Measurements from ENCODE around the gene RNF17.

The RNF17 gene

DNA sequence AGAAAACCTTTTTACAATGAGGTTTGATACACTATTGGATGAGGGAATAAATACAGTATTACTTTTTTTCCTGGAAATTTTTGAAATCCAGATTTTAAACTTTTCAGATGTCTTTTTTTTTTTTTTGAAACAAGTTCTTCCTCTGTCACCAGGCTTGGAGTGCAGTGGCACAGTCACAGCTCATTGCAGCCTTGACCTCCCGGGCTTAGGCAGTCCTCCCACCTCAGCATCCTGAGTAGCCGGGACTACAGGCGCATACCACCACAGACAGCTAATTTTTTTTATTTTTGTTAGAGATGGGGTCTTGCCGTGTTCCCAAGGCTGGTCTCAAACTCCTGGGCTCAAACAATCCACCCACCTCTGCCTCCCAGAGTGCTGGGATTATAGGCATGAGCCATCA, 96.8 kb downstream of the RNF17 start:
- no peak for DNase-seq

GRCh38 chr13:24861617-24862362, 97.8 kb downstream of the RNF17 start:
- DNase-seq = no peak

DNA sequence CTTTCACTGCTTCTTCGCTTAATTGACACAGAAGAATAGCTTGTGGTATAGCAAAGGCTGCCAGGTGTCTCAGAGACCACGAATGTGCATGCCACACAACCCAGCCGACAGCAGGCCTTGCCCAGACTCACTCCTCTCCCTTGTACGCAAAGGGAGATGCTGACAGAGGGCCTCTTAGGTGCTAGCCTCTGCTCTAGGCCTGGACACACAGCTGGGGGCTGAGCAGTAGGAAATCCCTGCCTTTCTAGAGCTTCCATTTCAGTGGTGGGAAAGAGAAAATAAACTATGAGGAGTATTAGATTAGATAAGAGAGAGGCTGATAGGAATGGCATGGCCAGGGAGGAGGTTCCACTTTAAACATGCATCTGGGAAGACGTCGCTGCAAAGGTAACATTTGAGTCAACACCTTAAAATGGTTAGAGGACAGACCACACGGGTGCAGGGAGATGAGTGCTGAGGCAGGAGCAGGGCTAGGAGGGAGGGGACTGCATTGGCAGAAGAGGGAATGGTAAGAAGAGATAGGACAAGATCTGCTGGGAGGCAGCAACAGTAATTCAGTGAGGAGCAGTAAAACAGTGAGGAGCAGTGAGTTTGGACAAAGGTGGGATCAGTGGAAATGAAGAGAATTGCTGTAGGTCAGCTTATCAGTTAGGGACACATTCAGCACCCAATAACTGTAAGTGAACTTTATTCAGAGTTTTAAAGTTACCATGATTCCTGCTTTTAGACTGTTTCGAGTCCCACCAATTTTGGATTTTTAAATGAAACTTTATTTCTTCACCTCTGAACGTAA, 100.0 kb downstream of the RNF17 start:
- no peak for DNase-seq

GRCh38 chr13:24864579-24864978, 100.6 kb downstream of the RNF17 start:
- DNase-seq = no peak

GRCh38 chr13:24865163-24865953, 101.4 kb downstream of the RNF17 start:
- no peak for DNase-seq

GRCh38 chr13:24866488-24866887, 102.5 kb downstream of the RNF17 start:
- no peak for DNase-seq

GRCh38 chr13:24868874-24869273, 104.9 kb downstream of the RNF17 start:
- no peak for DNase-seq

DNA sequence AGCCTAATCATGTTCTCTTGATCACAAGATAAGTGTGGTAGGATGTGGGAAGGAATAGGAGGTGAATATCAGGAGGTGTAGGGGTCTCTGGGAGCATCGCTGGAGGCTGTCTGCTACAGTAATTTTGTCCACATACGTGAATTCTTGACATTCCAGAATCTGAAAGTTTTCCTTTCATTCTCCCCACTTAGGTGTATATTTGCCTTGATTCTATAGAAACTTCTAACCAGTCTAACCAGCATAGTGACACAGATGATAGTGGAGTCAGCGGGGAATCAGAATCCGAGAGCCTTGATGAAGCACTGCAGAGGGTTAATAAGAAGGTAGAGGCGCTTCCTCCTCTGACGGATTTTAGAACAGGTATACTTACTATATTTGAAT, 106.4 kb downstream of the RNF17 start:
- no peak for DNase-seq

DNA sequence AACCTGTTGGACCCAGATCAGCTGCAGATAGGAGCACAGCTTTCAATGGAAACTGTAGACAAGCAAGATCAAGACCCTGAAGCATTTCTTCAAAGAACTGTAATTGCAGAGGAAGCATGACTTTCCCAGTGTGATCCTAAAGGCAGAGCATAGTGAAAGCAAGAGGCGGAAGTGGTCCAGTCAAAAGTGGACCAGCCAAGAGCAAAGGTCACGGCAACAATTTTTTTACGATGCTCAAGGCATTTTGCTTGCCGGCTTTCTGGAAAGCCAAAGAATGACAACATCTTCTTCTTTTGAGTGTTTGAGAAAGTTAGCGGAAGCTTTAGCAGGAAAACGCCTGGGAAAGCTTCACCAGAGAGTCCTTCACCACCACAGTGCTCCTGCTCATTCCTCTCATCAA, 111.6 kb downstream of the RNF17 start:
- DNase-seq = no peak

- DNase-seq = no peak
Measured at GRCh38 chr13:24877531-24877930, 113.6 kb downstream of the RNF17 start.

DNA sequence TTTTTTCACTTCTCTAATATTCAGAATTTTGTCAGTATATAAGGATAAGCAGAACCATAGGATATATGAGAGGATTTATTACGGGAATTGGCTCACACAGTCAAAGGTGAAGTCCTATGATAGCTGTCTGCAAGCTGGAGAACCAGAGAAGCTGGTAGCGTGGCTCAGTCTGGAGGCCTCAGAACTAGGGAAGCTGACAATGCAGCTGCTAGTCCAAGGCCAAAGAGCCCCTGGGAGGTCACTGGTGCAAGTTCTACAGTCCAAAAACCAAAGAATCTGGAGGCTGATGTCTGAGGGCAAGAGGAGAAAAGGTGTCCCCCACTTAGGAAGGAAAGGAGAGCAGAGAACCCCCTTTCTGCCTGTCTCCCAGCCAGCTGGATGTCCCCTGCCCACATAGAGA, 114.4 kb downstream of the RNF17 start:
- DNase-seq = no peak

GRCh38 chr13:24882665-24883064, 118.7 kb downstream of the RNF17 start:
- DNase-seq = no peak

GRCh38 chr13:24887759-24888158, 123.8 kb downstream of the RNF17 start:
- no peak for DNase-seq

GRCh38 chr13:24888291-24888931, 124.4 kb downstream of the RNF17 start:
- DNase-seq = no peak

DNA sequence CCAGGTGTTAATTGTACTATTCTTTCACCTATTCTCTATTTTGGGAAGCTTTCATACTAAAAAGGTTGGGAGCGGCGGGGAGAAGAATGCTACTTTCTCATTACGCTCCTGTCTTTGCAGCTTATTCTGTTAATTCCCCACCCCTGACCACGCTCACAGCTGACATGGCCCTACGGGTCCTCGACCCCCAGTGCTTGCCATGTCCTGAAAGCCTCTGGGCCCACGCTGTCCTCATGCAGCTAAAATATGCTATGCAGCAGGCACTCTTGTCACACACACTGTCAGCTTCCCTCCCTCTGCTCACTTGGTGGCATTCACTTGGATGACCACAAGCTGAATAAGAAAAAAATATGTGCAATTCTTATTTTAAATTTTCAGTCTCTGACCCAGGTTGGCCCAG, 126.3 kb downstream of the RNF17 start:
- no peak for DNase-seq

GRCh38 chr13:24891476-24892108, 127.6 kb downstream of the RNF17 start:
- no peak for DNase-seq

- no peak for DNase-seq
Measured at GRCh38 chr13:24892829-24893228, 128.9 kb downstream of the RNF17 start.

GRCh38 chr13:24893863-24894262, 129.9 kb downstream of the RNF17 start:
- DNase-seq = no peak

- no peak for DNase-seq
Measured at GRCh38 chr13:24894277-24894971, 130.5 kb downstream of the RNF17 start.

DNA sequence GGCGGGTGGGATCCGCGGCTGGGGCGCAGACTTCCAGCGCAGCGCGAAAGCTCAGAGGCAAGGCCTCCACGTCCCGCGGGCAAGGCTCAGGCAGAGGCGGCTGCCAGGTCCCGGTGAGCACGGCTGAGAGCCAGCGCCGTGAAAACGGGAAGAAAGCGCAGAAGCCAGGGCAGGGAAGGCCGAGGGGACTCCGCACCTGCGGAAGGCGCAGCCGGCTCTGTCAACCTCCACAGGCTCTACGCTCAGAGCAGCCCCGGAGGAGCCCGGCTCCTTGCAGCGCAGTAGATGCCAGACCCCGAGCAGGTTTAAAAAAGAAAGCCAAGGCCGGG, 131.0 kb downstream of the RNF17 start:
- DNase-seq = no peak

GRCh38 chr13:24896061-24896460, 132.1 kb downstream of the RNF17 start:
- DNase-seq = no peak

GRCh38 chr13:24897293-24897692, 133.3 kb downstream of the RNF17 start:
- DNase-seq = no peak

All from NCI-H2081 treated with DMSO at 0.1 percent for 48 hours (cell line).